IMR-90 (cell line): ENCODE results near the gene GNG5. TPM values are rescaled to one million over a fixed set of nuclear protein-coding genes. Genes with fewer than 3 reads are reported as not detected.
"Not testable (repeated sequence)": the region's sequence is repeated elsewhere in the genome, so short reads cannot be mapped to it uniquely, and the experiment has no call there.

Source experiments
- ATAC-seq: fragments of 200-7000 bp; cut with Tn5 transposase; 2 replicates; pipeline ENCODE4 v1.9.1; 2020; ENCODE audit warnings: low read depth, mild to moderate bottlenecking, moderate library complexity
- BruUV-seq: library from RNA; stranded (reverse); fragments of 400-500 nt; replicated peaks from 2 replicates; lab custom pipeline; 2021; lab: Mats Ljungman, UMichigan
- CTCF ChIA-PET: fragments of 300-600 bp; formaldehyde crosslinking; extraction: SDS; loops from one replicate; lab custom pipeline; 2021; ENCODE audit warnings: antibody characterized with exemption; lab: Yijun Ruan, JAX
- POLR2A ChIA-PET: fragments of 300-600 bp; sonication (Branson Sonifier 250); formaldehyde crosslinking; loops from one replicate; lab custom pipeline; 2022; ENCODE audit warnings: antibody characterized with exemption; ENCODE audit not compliant: unreplicated experiment; lab: Charles Lee
- DNase-seq: peaks from one replicate; pipeline ENCODE4 v3.0.0; 2013
- H2AFZ ChIP-seq: replicated peaks from 2 replicates; pipeline ENCODE3; 2013; ENCODE audit warnings: low read length, mild to moderate bottlenecking; ENCODE audit not compliant: poor library complexity
- H2AK5ac ChIP-seq: 2 replicates; pipeline ENCODE4 v1.6.1; 2013; ENCODE audit warnings: low read depth, low read length, inconsistent platforms
- H2AK9ac ChIP-seq: replicated peaks from 2 replicates; pipeline ENCODE3; 2013; ENCODE audit warnings: mild to moderate bottlenecking, low read depth, low read length, moderate library complexity; ENCODE audit not compliant: poor library complexity
- H2BK120ac ChIP-seq: 2 replicates; pipeline ENCODE4 v1.6.1; 2013; ENCODE audit warnings: low read depth, low read length, inconsistent platforms
- H2BK15ac ChIP-seq: 3 replicates; pipeline ENCODE4 v1.6.1; 2013; ENCODE audit warnings: low read depth, low read length, inconsistent platforms
- H2BK20ac ChIP-seq: 2 replicates; pipeline ENCODE4 v1.6.1; 2013; ENCODE audit warnings: low read depth, mild to moderate bottlenecking, inconsistent platforms, low read length, moderate library complexity
- H2BK5ac ChIP-seq: 2 replicates; pipeline ENCODE4 v1.6.1; 2013; ENCODE audit warnings: mild to moderate bottlenecking, low read depth, low read length, inconsistent platforms; ENCODE audit not compliant: poor library complexity, severe bottlenecking
- H3K14ac ChIP-seq: replicated peaks from 2 replicates; pipeline ENCODE4 v1.6.1; 2013; ENCODE audit warnings: low read depth, low read length, inconsistent platforms
- H3K18ac ChIP-seq: 2 replicates; pipeline ENCODE4 v1.6.1; 2013; ENCODE audit warnings: low read depth, low read length, control low read depth
- H3K23ac ChIP-seq: 2 replicates; pipeline ENCODE4 v1.6.1; 2013; ENCODE audit warnings: low read depth, low read length, inconsistent platforms
- H3K27ac ChIP-seq: 2 replicates; pipeline ENCODE4 v1.5.1; 2013; ENCODE audit warnings: mild to moderate bottlenecking, control low read depth, low read length; ENCODE audit not compliant: insufficient read depth
- H3K27me3 ChIP-seq: 2 replicates; pipeline ENCODE4 v1.6.1; 2013; ENCODE audit warnings: low read length; ENCODE audit not compliant: control insufficient read depth, insufficient read depth
- H3K36me3 ChIP-seq: 2 replicates; pipeline ENCODE4 v1.6.1; 2013; ENCODE audit warnings: low read length, mixed read lengths; ENCODE audit not compliant: control insufficient read depth, insufficient read depth
- H3K4ac ChIP-seq: 2 replicates; pipeline ENCODE4 v1.6.1; 2013; ENCODE audit warnings: low read depth, low read length, inconsistent platforms
- H3K4me1 ChIP-seq: 2 replicates; pipeline ENCODE4 v1.6.1; 2013; ENCODE audit warnings: low read length, mixed read lengths; ENCODE audit not compliant: control insufficient read depth, insufficient read depth
- H3K4me2 ChIP-seq: 2 replicates; pipeline ENCODE4 v1.6.1; 2013; ENCODE audit warnings: low read depth, mild to moderate bottlenecking, control low read depth, low read length, moderate library complexity
- H3K4me3 ChIP-seq: 2 replicates; pipeline ENCODE4 v1.5.1; 2013; ENCODE audit warnings: low read depth, mild to moderate bottlenecking, control low read depth, low read length, moderate library complexity; ENCODE audit not compliant: insufficient read depth
- H3K56ac ChIP-seq: 2 replicates; pipeline ENCODE4 v1.6.1; 2013; ENCODE audit warnings: low read length, inconsistent platforms; ENCODE audit not compliant: insufficient read depth; ENCODE audit errors: extremely low read depth
- H3K79me1 ChIP-seq, 2 experiments: 2 replicates each; pipeline ENCODE4 v1.6.1; 2013; ENCODE audit warnings: low read length in 2 of 2, inconsistent platforms in 1 of 2, low read depth in 1 of 2
- H3K9ac ChIP-seq: 2 replicates; pipeline ENCODE4 v1.6.1; 2013; ENCODE audit warnings: low read depth, low read length, control low read depth
- H3K9me1 ChIP-seq: 2 replicates; pipeline ENCODE4 v1.6.1; 2013; ENCODE audit warnings: low read length, inconsistent platforms; ENCODE audit not compliant: insufficient read depth
- H3K9me3 ChIP-seq: 2 replicates; pipeline ENCODE4 v1.6.1; 2013; ENCODE audit warnings: low read length; ENCODE audit not compliant: control insufficient read depth, insufficient read depth
- H4K20me1 ChIP-seq: 2 replicates; pipeline ENCODE4 v1.6.1; 2013; ENCODE audit warnings: low read length, inconsistent platforms; ENCODE audit not compliant: insufficient read depth
- H4K5ac ChIP-seq: 2 replicates; pipeline ENCODE4 v1.6.1; 2013; ENCODE audit warnings: mild to moderate bottlenecking, low read depth, low read length, control low read depth
- H4K8ac ChIP-seq, 2 experiments: 2 replicates each; pipeline ENCODE4 v1.6.1; 2013; ENCODE audit warnings: low read depth in 2 of 2, low read length in 2 of 2, control low read depth in 1 of 2, inconsistent platforms in 1 of 2
- H4K91ac ChIP-seq: 2 replicates; pipeline ENCODE4 v1.6.1; 2013; ENCODE audit warnings: low read depth, low read length, inconsistent platforms; ENCODE audit not compliant: insufficient read depth
- WGBS, 2 experiments: methylation state at CpG; one replicate each; pipeline versions ENCODE4 v1.1.5 to v1.1.7; 2013; ENCODE audit warnings: missing lambda C conversion rate in 2 of 2; ENCODE audit not compliant: insufficient read length in 1 of 2; ENCODE audit errors: extremely low coverage in 2 of 2; 5-methylcytosine and 5-hydroxymethylcytosine counted together
- dilution Hi-C: fragments of 300-500 bp; cut with HindIII; formaldehyde crosslinking; loops from one replicate; pipeline ENCODE4 v1.14.3; 2018; ENCODE audit warnings: low sequenced_read_pairs; ENCODE audit not compliant: unreplicated experiment
- in situ Hi-C: fragments of 300-500 bp; cut with MboI; formaldehyde crosslinking; loops from 3 replicates; pipeline ENCODE4 v1.14.3; 2019; ENCODE audit warnings: low sequenced_read_pairs, inconsistent platforms, mixed read lengths
- intact Hi-C: fragments of 100-400 bp; cut with micrococcal nuclease; formaldehyde crosslinking; loops from 2 replicates; pipeline ENCODE4 v1.10.0; 2022
- polyA plus RNA-seq, 3 experiments: library from polyadenylated mRNA; depleted of rRNA; stranded (reverse); fragments of >200 nt; gene quantifications; 2 replicates each; pipeline ENCODE4 v1.2.3, GENCODE V29; 2012; ENCODE audit warnings: low replicate concordance in 1 of 3
- total RNA-seq: library from RNA; depleted of rRNA; stranded (reverse); fragments of >200 nt; gene quantifications from 2 replicates; pipeline ENCODE4 v1.2.3, GENCODE V29; 2012; rRNA removed

Gene GNG5
- total and polyA plus RNA-seq, 2 of the 4 experiments (the other 2 are of a cell fraction): 36.4 to 128 TPM

DNA sequence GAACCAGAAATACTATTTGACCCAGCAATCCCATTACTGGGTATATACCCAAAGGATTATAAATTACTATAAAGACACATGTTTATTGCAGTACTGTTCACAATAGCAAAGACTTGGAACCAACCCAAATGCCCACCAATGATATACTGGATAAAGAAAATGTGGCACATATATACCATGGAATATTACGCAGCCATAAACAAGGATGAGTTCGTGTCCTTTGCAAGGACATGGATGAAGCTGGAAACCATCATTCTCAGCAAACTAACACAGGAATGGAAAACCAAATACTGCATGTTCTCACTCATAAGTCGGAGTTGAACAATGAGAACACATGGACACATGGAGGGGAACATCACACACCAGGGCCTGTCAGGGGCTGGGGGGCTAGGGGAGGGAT lies 57.7 kb downstream of the GNG5 start:
- H3K9me3 ChIP-seq, ATAC-seq, H3K56ac ChIP-seq, H2AK9ac ChIP-seq, DNase-seq, H3K36me3 ChIP-seq, intact Hi-C loops, H3K4ac ChIP-seq, H3K23ac ChIP-seq, H4K8ac ChIP-seq, H3K14ac ChIP-seq, H2BK15ac ChIP-seq, H3K79me1 ChIP-seq, H3K27me3 ChIP-seq, H2BK5ac ChIP-seq, H3K4me1 ChIP-seq, H4K5ac ChIP-seq, H4K91ac ChIP-seq, H3K27ac ChIP-seq, H3K9me1 ChIP-seq, POLR2A ChIA-PET, H2AK5ac ChIP-seq, BruUV-seq, H3K4me3 ChIP-seq, H2AFZ ChIP-seq, H2BK120ac ChIP-seq, H3K18ac ChIP-seq, H3K4me2 ChIP-seq, H2BK20ac ChIP-seq, H4K20me1 ChIP-seq, H3K9ac ChIP-seq: not testable (repeated sequence)
- in situ Hi-C loops (loop anchor here (25.0 kb wide), 1 partner anchor 314 kb away; no protein-coding TSS in a partner anchor), dilution Hi-C loops (loop anchor here (25.0 kb wide), 1 partner anchor 311 kb away; the partner anchor contains the start of gene PRKACB)
- no CpG with 5 or more reads among the region's 3 CpGs for WGBS, 2 experiments
- CTCF ChIA-PET: interaction anchor here (1.0 kb wide), 1 partner anchor 305 kb away, joined by 4 read pairs; no protein-coding TSS in a partner anchor

Other genes starting within 250 kb of the GNG5 start
- 0.36 and 0.56 TPM in 2 replicates for gene SAMD13, start 204.9 kb downstream of the GNG5 start, total RNA-seq
- gene SAMD13, start 204.9 kb downstream of the GNG5 start, polyA plus RNA-seq (2012; rRNA removed): 0.27 and 0.34 TPM in 2 replicates
- gene DNASE2B, start 108.1 kb downstream of the GNG5 start, total RNA-seq: not detected in 2 replicates
- gene DNASE2B, start 108.1 kb downstream of the GNG5 start, polyA plus RNA-seq (2012; rRNA removed): not detected in 2 replicates
- gene RPF1, start 27.3 kb downstream of the GNG5 start, total RNA-seq: 30.3 and 45.3 TPM in 2 replicates
- 27.2 and 28.4 TPM in 2 replicates for gene RPF1, start 27.3 kb downstream of the GNG5 start, polyA plus RNA-seq (2012; rRNA removed)
- under 0.01 and 0.56 TPM in 2 replicates for gene SPATA1, start 195 bp downstream of the GNG5 start, total RNA-seq
- 0.56 TPM in 1 of 2 replicates, not detected in the other for gene SPATA1, start 195 bp downstream of the GNG5 start, polyA plus RNA-seq (2012; rRNA removed)
- 5.9 and 8.1 TPM in 2 replicates for gene CTBS, start 67.9 kb upstream of the GNG5 start, total RNA-seq
- gene CTBS, start 67.9 kb upstream of the GNG5 start, polyA plus RNA-seq (2012; rRNA removed): 9.8 and 12.4 TPM in 2 replicates
- gene SSX2IP, start 183.9 kb upstream of the GNG5 start, total RNA-seq: 13.4 and 22.8 TPM in 2 replicates
- 4.6 and 7.7 TPM in 2 replicates for gene SSX2IP, start 183.9 kb upstream of the GNG5 start, polyA plus RNA-seq (2012; rRNA removed)